ENCODE data around the gene CDR2L.
"Not testable (repeated sequence)": the region's sequence is repeated elsewhere in the genome, so short reads cannot be mapped to it uniquely, and the experiment has no call there.

Gene CDR2L

GRCh38 chr17:75026650-75027049 lies 39.2 kb downstream of the CDR2L start:
- H3K4me3 ChIP-seq (ENCODE audit: low read length); H3K36me3 ChIP-seq (ENCODE audit: control insufficient read depth, insufficient read depth, low read length); H3K9me3 ChIP-seq (ENCODE audit: control insufficient read depth, low read length): not testable (repeated sequence)

DNA sequence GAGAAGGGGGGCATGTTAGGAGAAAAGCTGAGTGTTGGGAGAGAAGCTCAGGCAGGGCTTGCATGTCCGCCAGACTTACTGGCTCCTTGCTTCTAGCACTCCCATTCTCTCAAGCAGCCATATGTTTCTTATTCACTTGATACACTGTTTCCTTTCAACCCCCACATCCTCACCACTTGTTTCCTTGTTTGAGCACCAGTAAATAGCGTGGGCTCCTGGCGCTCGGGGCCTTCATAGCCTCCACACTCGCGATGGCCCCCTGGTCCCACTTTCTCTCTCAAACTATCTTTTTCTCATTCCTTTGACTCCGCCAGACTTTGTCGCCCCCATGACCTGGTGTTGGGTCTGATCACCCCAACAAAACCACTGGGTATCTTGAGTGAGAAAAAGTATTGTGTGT lies 42.7 kb downstream of the CDR2L start:
- no peaks in the 10 kb centered on the region for H3K36me3 ChIP-seq (ENCODE audit: control insufficient read depth, insufficient read depth, low read length)
- H3K4me1 ChIP-seq (ENCODE audit: control insufficient read depth, insufficient read depth, low read length) = peaks cover 14% of the 10 kb centered on the region
- no peaks in the 10 kb centered on the region for H3K27me3 ChIP-seq (ENCODE audit: control insufficient read depth, insufficient read depth, low read length)
- H3K9ac ChIP-seq (ENCODE audit: low read length) = no peak overlapping the region
- H3K9me3 ChIP-seq (ENCODE audit: control insufficient read depth, low read length) = no peaks in the 10 kb centered on the region
- H3K4me3 ChIP-seq (ENCODE audit: low read length) = no peak overlapping the region

More at GRCh38 chr17:75026650-75027049, 39.2 kb downstream of the CDR2L start:
- not testable (repeated sequence) for H3K27me3 ChIP-seq (ENCODE audit: control insufficient read depth, insufficient read depth, low read length); H3K9ac ChIP-seq (ENCODE audit: low read length); H3K4me1 ChIP-seq (ENCODE audit: control insufficient read depth, insufficient read depth, low read length)

DNA sequence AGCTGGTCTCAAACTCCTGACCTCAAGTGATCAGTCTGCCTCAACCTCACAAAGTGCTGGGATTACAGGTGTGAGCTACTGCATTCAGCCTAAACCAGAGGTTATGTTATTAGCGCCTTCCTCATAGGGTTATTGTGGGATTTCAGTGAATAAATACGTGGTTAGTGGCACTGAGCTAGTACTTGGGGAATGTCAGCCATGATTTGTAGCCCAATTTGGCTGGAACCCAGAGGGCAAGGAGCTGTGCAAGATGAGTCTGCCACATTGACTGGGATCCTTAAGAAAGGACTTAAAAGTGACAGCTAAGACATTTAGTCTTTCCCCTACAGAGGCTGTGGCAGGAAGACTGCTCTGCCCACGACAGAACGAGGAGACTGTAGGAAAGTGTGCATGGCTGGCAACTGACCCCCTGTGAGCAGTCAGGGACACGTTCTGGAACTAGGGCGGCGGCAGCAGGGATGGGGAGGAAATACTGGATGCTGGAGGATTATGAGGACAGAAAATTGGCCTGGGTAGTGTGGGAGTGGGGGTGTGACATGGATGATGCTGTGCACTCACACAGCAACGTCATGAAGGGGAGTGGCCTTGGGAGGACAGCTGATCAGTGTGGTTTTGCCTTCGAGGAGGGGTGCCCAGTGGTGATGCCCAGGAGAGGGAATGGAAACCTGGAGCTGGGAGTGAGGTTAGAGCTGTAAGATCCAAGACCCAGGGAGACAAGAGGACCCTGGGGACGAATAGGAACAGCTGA lies 44.7 kb downstream of the CDR2L start:
- Histone ChIP-seq H3K4me1 (ENCODE audit: control insufficient read depth, insufficient read depth, low read length) (peaks cover 25% of the 10 kb centered on the region), H3K9me3 (ENCODE audit: control insufficient read depth, low read length) (no peaks in the 10 kb centered on the region), H3K9ac (ENCODE audit: low read length) (no peak overlapping the region), H3K36me3 (ENCODE audit: control insufficient read depth, insufficient read depth, low read length) (no peaks in the 10 kb centered on the region), H3K27me3 (ENCODE audit: control insufficient read depth, insufficient read depth, low read length) (no peaks in the 10 kb centered on the region), H3K4me3 (ENCODE audit: low read length) (no peak overlapping the region)

- no peak overlapping the region for H3K9ac ChIP-seq (ENCODE audit: low read length)
- H3K4me3 ChIP-seq (ENCODE audit: low read length) = no peak overlapping the region
- no peaks in the 10 kb centered on the region for H3K9me3 ChIP-seq (ENCODE audit: control insufficient read depth, low read length)
- H3K27me3 ChIP-seq (ENCODE audit: control insufficient read depth, insufficient read depth, low read length) = no peaks in the 10 kb centered on the region
- H3K4me1 ChIP-seq (ENCODE audit: control insufficient read depth, insufficient read depth, low read length) = peaks cover 25% of the 10 kb centered on the region
- no peaks in the 10 kb centered on the region for H3K36me3 ChIP-seq (ENCODE audit: control insufficient read depth, insufficient read depth, low read length)
These were observed 45.4 kb downstream of the CDR2L start for GRCh38 chr17:75032720-75033280.

GRCh38 chr17:75033346-75034235 lies 46.2 kb downstream of the CDR2L start:
- Histone ChIP-seq H3K36me3 (ENCODE audit: control insufficient read depth, insufficient read depth, low read length) (no peaks in the 10 kb centered on the region), H3K27me3 (ENCODE audit: control insufficient read depth, insufficient read depth, low read length) (no peaks in the 10 kb centered on the region), H3K4me3 (ENCODE audit: low read length) (peak overlapping the region; percentile 70), H3K9me3 (ENCODE audit: control insufficient read depth, low read length) (no peaks in the 10 kb centered on the region), H3K4me1 (ENCODE audit: control insufficient read depth, insufficient read depth, low read length) (peaks cover 25% of the 10 kb centered on the region), H3K9ac (ENCODE audit: low read length) (peak overlapping the region; percentile 71)

GRCh38 chr17:75034236-75034908 lies 46.9 kb downstream of the CDR2L start:
- Histone ChIP-seq H3K4me1 (ENCODE audit: control insufficient read depth, insufficient read depth, low read length) (peaks cover 25% of the 10 kb centered on the region), H3K4me3 (ENCODE audit: low read length) (peak overlapping the region; percentile 70), H3K27me3 (ENCODE audit: control insufficient read depth, insufficient read depth, low read length) (no peaks in the 10 kb centered on the region), H3K9ac (ENCODE audit: low read length) (peak overlapping the region; percentile 71), H3K36me3 (ENCODE audit: control insufficient read depth, insufficient read depth, low read length) (no peaks in the 10 kb centered on the region), H3K9me3 (ENCODE audit: control insufficient read depth, low read length) (no peaks in the 10 kb centered on the region)

DNA sequence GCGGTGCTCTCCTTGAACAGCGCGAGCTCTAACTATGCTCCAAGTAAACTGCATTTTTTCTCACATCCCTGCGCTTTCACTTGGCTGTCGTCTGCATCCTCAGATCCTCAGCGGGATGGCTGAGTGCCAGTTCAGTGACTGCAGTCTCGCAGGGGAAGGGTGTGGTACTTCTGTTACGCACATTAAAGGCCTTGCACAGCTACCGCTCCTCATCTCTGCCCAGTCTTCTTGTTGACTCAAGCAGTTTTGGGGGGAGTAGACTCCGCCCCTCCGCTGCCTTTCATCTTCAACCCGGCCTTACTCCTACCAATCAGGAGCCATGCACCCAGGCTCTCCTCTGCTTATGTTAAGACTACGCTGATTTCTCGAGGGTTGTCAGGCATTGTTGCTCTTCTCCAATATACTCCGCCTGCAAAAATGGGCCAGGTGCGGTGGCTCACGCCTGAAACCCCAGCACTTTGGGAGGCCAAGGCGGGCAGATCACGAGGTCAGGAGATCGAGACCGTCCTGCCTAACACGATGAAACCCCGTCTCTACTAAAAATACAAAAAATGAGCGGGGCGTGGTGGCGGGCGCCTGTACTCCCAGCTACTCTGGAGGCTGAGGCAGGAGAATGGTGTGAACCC lies 49.3 kb downstream of the CDR2L start:
- H3K9ac ChIP-seq (ENCODE audit: low read length) = no peak overlapping the region
- no peak overlapping the region for H3K4me3 ChIP-seq (ENCODE audit: low read length)
- H3K36me3 ChIP-seq (ENCODE audit: control insufficient read depth, insufficient read depth, low read length) = no peaks in the 10 kb centered on the region
- no peaks in the 10 kb centered on the region for H3K27me3 ChIP-seq (ENCODE audit: control insufficient read depth, insufficient read depth, low read length)
- H3K4me1 ChIP-seq (ENCODE audit: control insufficient read depth, insufficient read depth, low read length) = peaks cover 25% of the 10 kb centered on the region
- no peaks in the 10 kb centered on the region for H3K9me3 ChIP-seq (ENCODE audit: control insufficient read depth, low read length)

DNA sequence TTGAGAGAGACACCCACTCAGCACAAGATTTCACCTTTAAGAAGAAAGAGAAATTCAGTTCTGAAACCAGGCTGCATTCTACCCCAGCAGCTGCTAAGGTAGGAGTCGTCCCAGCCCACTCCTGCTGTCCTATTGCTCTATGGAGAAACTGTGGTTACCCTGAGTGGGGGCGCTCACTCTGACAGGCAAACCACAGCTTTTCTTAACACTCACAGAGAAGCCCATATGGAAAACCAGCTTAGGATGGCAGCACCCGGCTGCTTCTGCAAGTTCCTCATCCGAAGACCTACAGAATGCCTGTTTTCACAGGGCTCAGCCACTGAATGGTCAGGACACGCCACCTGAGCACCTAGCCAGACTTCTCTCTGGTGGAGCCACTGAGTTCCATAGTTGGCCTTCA lies 51.8 kb downstream of the CDR2L start:
- peaks cover 20% of the 10 kb centered on the region for H3K4me1 ChIP-seq (ENCODE audit: control insufficient read depth, insufficient read depth, low read length)
- H3K9ac ChIP-seq (ENCODE audit: low read length) = no peak overlapping the region
- H3K9me3 ChIP-seq (ENCODE audit: control insufficient read depth, low read length) = no peaks in the 10 kb centered on the region
- no peaks in the 10 kb centered on the region for H3K36me3 ChIP-seq (ENCODE audit: control insufficient read depth, insufficient read depth, low read length)
- no peaks in the 10 kb centered on the region for H3K27me3 ChIP-seq (ENCODE audit: control insufficient read depth, insufficient read depth, low read length)
- H3K4me3 ChIP-seq (ENCODE audit: low read length) = no peak overlapping the region

DNA sequence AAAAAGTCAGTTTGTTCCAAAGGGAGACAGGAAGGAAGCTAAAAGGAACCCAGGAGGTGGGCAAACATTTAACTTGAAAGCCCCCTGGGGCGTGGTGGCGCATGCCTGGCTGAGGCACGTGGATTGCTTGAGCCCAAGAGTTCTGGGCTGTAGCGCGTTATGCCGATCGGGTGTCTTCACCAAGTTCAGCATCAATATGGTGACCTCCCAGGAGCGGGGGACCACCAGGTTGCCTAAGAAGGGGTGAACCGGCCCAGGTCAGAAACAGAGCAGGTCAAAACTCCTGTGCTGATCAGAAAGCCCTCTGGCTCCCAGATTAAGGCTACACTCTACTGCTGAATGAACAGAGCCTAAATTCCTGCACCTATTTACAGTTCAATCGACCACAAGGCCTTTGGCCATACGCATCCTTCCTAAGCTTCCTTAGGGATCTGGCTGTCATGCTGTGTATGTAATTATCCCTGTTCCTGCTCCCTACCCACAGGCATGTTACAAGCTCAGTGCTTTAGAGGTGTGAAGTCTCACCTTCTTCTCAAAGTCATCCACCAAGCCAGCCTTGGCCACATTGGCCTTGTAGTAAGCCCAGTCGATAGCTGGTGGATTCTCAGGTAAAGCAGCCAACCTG lies 54.3 kb downstream of the CDR2L start:
- peaks cover 2% of the 10 kb centered on the region for H3K4me1 ChIP-seq (ENCODE audit: control insufficient read depth, insufficient read depth, low read length)
- H3K36me3 ChIP-seq (ENCODE audit: control insufficient read depth, insufficient read depth, low read length) = no peaks in the 10 kb centered on the region
- no peaks in the 10 kb centered on the region for H3K27me3 ChIP-seq (ENCODE audit: control insufficient read depth, insufficient read depth, low read length)
- H3K9me3 ChIP-seq (ENCODE audit: control insufficient read depth, low read length) = no peaks in the 10 kb centered on the region
- no peak overlapping the region for H3K4me3 ChIP-seq (ENCODE audit: low read length)
- no peak overlapping the region for H3K9ac ChIP-seq (ENCODE audit: low read length)

DNA sequence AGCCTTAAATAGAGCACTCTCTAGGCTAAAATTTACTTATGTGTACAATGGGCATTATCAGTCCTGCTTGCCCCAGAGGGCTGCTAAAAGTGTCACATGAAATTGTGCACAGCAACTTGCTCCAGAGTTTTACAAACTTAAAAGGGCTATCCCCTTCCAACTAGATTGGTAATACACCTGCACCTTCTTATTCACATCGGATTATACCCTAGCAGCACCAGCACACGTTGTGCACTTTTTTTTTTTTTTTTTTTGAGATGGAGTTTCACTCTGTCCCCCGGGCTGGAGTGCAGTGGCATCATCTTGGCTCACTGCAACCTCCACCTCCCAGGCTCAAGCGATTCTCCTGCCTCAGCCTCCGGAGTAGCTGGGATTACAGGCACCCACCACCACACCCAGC lies 56.4 kb downstream of the CDR2L start:
- not testable (repeated sequence) for H3K9ac ChIP-seq (ENCODE audit: low read length); H3K4me1 ChIP-seq (ENCODE audit: control insufficient read depth, insufficient read depth, low read length); H3K36me3 ChIP-seq (ENCODE audit: control insufficient read depth, insufficient read depth, low read length); H3K27me3 ChIP-seq (ENCODE audit: control insufficient read depth, insufficient read depth, low read length); H3K9me3 ChIP-seq (ENCODE audit: control insufficient read depth, low read length); H3K4me3 ChIP-seq (ENCODE audit: low read length)

DNA sequence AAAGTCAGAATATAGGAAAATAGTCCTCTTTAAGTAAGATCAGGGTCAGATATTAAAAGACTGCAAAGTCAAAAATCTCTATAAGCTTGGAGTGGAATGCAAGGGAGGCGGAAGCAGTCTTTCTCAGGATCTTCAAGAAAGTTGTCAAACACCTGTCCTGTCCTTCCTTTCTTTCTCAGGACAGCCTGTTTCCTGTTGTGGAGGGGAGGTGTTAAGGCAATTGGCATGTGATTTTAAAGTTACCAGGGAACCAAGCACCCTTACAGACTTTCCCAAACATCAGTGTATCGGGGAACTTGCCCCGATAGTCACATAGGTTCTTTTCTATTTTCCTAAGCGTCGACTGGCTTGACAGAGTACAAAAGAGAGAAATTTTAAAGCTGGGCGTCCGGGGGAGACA lies 57.3 kb downstream of the CDR2L start:
- Histone ChIP-seq H3K4me3 (ENCODE audit: low read length) (no peak overlapping the region), H3K36me3 (ENCODE audit: control insufficient read depth, insufficient read depth, low read length) (no peaks in the 10 kb centered on the region), H3K4me1 (ENCODE audit: control insufficient read depth, insufficient read depth, low read length) (peaks cover 6% of the 10 kb centered on the region), H3K27me3 (ENCODE audit: control insufficient read depth, insufficient read depth, low read length) (no peaks in the 10 kb centered on the region), H3K9me3 (ENCODE audit: control insufficient read depth, low read length) (no peaks in the 10 kb centered on the region), H3K9ac (ENCODE audit: low read length) (no peak overlapping the region)

Data from mucosa of stomach (tissue), 1 donor.